Ishikawa (cell line): ENCODE data around the gene FAM168A.

Source experiments
- CREB1 ChIP-seq: IDR thresholded peaks from 2 replicates; pipeline ENCODE4 v1.6.1; 2012; ENCODE audit warnings: low read depth
- EGR1 ChIP-seq: IDR thresholded peaks from 2 replicates; pipeline ENCODE4 v1.6.1; 2012
- EP300 ChIP-seq: IDR thresholded peaks from 2 replicates; pipeline ENCODE4 v1.6.1; 2012; ENCODE audit warnings: borderline replicate concordance
- RAD21 ChIP-seq: IDR thresholded peaks from 2 replicates; pipeline ENCODE4 v1.6.1; 2012; ENCODE audit warnings: low read depth
- YY1 ChIP-seq: IDR thresholded peaks from 2 replicates; pipeline ENCODE4 v1.6.1; 2012; ENCODE audit warnings: low read depth

DNA sequence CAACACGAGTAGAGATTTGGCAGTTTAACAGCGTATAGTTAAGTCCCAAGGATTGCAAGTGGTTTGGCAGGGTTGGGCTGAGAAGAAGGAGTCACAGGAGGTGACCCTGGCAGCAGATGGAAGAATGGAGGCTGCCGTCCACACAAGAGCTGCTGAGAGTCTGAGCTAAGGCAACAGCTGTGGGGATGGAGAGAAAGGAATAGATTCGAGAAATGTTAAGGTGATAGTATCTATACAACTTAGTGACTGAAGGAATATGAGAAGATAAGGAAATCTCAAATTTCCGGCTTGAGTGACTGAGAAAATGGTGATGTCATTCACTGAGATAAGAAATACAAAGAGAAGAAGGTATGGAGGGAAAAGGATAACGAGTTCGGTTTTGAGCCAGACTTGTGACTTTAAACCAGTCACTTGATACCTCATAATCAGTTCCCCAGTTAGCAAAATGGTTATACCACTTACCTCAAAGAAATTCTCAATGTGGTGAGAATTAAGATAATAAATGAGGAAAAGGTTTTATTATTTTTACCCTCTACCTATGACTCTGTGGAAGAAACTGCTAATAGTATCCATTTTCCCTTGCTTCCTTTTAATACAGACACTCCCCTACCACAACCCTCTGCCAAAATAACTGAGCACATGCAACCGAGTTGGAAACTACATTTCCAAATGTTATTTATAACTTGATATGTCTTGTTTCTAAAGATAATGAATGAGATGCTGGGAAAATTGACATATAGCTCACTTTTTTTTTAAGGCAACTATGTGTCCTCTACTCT lies 30.7 kb downstream of the FAM168A start:
- TF ChIP-seq EGR1 (no peak), YY1 (no peak), CREB1 (no peak), EP300 (no peak), RAD21 (no peak)
